GM20431 (cell line): Measurements from ENCODE around the gene RRN3.
"Not testable (repeated sequence)": the region's sequence is repeated elsewhere in the genome, so short reads cannot be mapped to it uniquely, and the experiment has no call there.

Experiments used
- in situ Hi-C: fragments of 300-500 bp; cut with MseI, MboI; formaldehyde crosslinking; loops from one replicate; pipeline ENCODE4 v1.15.0; 2020; ENCODE audit warnings: low sequenced_read_pairs; ENCODE audit not compliant: unreplicated experiment

The RRN3 gene

DNA sequence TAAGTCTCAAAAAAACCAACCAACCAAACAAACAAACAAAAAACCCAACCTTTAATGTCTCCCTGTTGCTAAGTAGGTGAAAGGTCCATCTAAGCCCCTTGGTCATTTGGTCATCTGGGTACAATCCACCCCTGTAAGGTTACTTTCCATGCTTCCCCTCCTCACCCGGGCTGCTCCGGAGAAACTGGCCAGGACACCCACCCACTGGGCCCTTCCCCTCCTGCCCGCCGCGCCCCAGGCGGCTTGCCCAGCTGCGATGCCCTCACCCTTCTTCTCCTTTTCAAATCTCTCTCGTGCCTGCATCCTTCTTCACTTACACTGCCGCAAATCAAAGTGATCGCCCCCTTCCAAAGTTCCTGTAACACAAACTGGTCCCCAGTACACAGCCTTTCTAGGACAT, 40.2 kb downstream of the RRN3 start:
- in situ Hi-C loops, result loop anchor here (25.0 kb wide), 1 partner anchor 92 kb away; no protein-coding TSS in a partner anchor

DNA sequence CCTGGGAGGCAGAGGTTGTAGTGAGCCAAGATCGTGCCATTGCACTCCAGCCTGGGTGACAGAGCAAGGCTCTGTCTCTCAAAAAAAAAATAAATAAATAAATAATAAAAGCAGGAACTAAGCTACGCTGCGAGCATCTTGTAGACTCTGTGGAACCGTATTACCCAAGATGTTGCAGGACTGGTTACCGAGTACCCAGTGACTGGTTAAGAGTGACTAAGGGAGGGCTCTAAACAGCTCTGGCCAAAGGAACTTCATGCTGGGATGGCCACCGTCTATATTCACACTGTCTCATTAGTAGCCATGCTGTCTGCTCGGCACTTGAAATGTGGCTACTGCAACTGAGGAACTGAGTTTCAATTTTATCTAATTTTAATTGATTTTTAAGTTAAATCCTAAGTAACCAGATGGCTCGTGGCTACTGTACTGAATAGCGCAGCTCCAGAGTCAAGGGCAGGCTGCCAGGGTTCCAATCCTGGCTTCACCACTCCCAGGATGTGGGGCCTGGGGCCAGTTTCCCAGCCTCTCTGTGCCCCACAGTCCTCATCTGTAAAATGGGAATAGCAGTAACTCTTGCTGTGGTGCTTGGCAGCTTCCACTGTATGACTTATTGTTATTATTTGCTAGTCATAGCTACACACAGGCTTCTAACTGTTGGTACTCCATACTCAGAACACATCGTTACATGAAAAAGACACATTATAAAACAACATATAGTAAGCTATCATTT, 41.2 kb downstream of the RRN3 start:
- in situ Hi-C loops, result loop anchor here (25.0 kb wide), 1 partner anchor 91 kb away; no protein-coding TSS in a partner anchor

- in situ Hi-C loops, result loop anchor here (25.0 kb wide), 1 partner anchor 89 kb away; no protein-coding TSS in a partner anchor
Measured at GRCh38 chr16:15051387-15051951, 42.6 kb downstream of the RRN3 start.

- in situ Hi-C loops, result loop anchor here (25.0 kb wide), 1 partner anchor 88 kb away; no protein-coding TSS in a partner anchor
Measured at GRCh38 chr16:15050440-15050839, 43.6 kb downstream of the RRN3 start.

DNA sequence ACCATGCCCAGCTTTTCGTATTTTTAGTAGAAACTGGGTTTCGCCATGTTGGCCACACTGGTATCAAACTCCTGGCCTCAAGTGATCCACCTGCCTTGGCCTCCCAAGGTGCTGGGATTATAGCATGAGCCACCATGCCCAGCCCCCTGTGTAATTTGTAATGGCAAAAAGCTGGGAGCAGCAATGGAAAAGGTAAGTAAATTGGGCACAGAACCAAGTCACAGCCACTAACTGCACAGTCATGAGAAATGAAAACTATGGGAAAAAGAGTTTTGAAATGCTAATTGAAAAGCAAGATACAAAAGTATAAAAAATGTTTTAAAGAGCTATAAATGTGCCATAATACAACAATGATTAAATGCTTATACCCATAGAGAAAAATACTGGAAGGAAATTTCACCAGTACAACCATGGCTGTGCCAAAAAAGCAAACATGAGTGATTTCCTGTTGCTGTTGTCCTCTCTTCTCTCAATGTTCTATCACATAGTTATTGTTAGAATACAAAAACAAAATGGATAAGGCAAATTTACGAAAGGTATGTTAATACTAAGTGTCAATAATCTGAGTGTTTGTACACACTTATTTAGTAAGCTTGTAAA, 44.4 kb downstream of the RRN3 start:
- in situ Hi-C loops, result loop anchor here (25.0 kb wide), 1 partner anchor 87 kb away; no protein-coding TSS in a partner anchor

GRCh38 chr16:15046692-15047376, 47.2 kb downstream of the RRN3 start:
- in situ Hi-C loops, result no loop called here

- in situ Hi-C loops, result not testable (repeated sequence)
Measured at GRCh38 chr16:15045270-15045669, 48.8 kb downstream of the RRN3 start.

DNA sequence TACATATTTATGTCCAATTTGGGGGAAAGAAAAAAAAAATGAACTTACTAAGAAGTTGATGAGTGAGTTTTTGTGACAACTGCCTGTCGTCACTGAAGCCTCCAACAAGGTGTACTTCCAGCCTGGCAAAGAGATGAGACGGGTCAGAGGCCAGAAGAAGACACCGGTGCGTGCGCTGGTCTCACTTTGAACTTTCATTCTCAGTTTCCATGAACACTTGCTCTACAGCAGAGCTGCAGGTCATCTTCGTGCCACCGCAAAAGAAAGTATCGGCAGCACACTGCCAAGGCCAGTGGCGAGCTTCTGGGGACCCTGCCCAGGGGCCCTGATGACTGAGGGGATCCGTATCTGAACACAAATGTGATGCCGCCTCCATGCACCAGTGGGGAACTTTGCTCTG, 49.8 kb downstream of the RRN3 start:
- in situ Hi-C loops, result no loop called here

DNA sequence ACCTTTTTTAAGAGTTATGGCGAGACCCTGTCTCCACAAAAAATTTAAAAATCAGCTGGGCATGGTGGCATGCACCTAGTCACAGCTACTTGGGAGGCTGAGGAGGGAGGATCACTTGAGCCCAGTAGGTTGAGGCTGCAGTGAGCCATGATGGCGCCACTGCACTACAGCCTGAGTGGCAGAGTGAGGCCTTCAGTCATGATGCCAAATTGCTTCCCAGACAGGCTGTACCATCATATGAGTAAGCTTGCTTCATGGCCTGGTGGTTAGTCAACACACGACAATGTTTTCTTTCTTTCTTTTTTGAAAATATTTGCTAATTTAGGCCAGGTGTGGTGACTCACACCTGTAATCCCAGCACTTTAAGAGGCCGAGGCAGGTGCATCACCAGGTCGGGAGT, 50.7 kb downstream of the RRN3 start:
- in situ Hi-C loops, result no loop called here

- in situ Hi-C loops, result no loop called here
Measured at GRCh38 chr16:15041271-15042004, 52.6 kb downstream of the RRN3 start.

DNA sequence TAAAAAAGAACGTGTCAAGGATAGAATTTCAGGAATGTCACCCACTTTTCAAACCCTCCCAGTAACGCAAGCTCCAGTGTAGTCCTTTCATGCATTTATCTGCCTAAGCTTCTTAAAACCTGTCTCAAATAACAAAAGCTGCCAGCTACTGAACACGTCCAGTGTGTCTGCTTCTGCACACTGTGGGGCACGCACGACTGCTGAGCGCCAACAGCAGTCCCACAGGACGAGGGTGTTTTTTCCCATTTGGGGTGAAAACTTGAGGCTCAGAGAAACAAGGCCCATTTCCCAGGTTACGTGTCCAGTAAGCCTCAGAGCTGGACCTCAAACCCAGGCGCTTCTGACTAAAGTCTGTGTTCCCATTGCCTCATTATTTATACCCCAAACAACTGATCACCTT, 55.4 kb downstream of the RRN3 start:
- in situ Hi-C loops, result no loop called here

- in situ Hi-C loops, result no loop called here
Measured at GRCh38 chr16:15037745-15038144, 56.3 kb downstream of the RRN3 start.

DNA sequence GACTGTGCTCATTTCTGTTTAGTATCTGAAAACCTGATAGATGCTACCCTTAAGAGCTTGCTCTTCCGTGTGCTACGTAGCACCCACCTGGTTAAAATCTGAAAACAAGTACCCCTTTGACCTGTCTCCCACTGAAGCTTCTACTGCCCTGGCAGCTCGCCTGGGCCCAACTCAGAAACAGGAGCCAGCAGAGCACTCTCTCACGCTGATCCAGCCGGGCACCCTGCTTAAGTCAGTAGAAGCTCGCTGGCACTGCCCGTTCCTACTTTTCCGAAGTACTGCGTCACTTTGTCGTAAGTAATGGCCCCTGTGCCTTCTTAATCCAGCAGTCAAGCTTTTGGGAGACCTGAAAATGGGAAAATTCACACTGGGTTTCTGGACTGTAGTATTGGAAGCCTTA, 57.1 kb downstream of the RRN3 start:
- in situ Hi-C loops, result no loop called here

DNA sequence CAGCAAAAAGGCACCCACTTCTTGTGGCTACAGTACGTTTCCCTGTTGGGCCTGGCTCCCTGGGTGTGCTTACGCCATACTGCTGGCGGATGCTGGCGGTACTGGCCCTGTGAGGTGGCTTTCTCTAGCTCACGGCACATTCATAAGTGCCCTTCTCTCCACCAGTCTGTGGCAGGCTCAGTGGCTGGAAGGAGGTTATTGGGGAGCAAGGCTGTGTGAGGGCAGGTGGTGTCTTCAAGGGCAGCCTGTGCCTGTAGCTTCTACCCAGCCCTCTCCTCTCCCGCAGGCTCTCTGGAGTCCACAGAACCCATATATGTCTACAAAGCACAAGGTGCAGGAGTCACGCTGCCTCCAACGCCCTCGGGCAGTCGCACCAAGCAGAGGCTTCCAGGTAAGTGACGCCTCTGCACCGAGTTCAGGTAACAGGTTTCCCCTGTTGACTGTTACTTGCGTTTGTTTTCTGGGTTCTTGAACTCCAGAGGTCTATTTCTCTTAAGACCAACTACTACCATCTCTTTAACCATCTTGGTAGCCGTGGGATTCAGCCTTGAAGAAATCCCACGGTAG, 58.8 kb downstream of the RRN3 start:
- in situ Hi-C loops, result no loop called here

- in situ Hi-C loops, result no loop called here
Measured at GRCh38 chr16:15034266-15035162, 59.6 kb downstream of the RRN3 start.

- in situ Hi-C loops, result no loop called here
Measured at GRCh38 chr16:15033309-15033707, 60.8 kb downstream of the RRN3 start.

DNA sequence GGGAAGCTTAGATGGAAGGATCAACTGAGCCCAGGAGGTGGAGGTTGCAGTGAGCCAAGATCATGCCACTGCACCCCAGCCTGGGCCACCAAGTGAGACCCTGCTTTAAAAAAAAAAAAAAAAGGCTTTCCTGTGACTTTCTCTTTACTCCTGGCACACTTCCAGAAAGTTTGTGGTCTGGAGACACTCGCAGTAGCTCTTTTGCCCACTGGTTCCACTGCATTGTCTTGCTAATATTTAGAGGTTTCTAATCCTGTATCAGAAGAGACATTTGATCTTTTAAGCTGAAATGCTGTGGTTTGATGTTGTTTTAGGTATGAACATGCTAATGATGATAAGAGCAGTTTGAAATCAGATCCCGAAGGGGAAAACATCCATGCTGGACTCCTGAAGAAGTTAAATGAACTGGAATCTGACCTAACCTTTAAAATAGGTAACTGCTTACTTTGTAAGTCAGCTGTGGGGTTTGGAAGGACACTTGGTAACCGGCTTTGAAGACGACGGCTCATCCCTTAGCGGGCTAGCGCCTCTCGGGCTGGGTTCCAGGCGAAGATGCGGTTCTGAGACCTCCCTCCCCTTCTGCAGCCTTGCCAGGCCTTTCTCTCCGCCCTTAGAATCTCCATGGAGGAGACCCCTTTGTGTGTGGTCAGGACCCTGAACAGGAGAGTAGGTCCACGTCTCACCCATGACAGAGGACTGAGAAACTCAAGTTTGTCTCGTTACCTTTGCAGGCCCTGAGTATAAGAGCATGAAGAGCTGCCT, 61.3 kb downstream of the RRN3 start:
- in situ Hi-C loops, result no loop called here

GRCh38 chr16:15031586-15031985, 62.5 kb downstream of the RRN3 start:
- in situ Hi-C loops, result no loop called here
